Hepatocyte (in vitro differentiated cells): Measurements from ENCODE around the gene RAB22A. TPM values are rescaled to one million over a fixed set of nuclear protein-coding genes. Genes with fewer than 3 reads are reported as not detected.

Source experiments
- DNase-seq: peaks from one replicate; pipeline ENCODE4 v3.0.0-alpha.2; 2016; ENCODE audit warnings: low spot score
- H2AFZ ChIP-seq: fragments of 200-600 bp; sonication (generic); 2 replicates; pipeline ENCODE4 v1.6.0; 2016; ENCODE audit warnings: antibody characterized with exemption, mild to moderate bottlenecking
- H3K27ac ChIP-seq: fragments of 200-600 bp; sonication (generic); 2 replicates; pipeline ENCODE4 v1.5.1; 2016; ENCODE audit warnings: mild to moderate bottlenecking
- H3K27me3 ChIP-seq: fragments of 200-600 bp; sonication (generic); 2 replicates; pipeline ENCODE4 v1.6.1; 2016
- H3K36me3 ChIP-seq: fragments of 200-600 bp; sonication (generic); replicated peaks from 2 replicates; pipeline ENCODE4 v1.5.1; 2016; ENCODE audit warnings: low read depth; ENCODE audit not compliant: insufficient read depth
- H3K4me1 ChIP-seq: fragments of 200-600 bp; sonication (generic); 2 replicates; pipeline ENCODE4 v1.5.1; 2016; ENCODE audit warnings: mild to moderate bottlenecking, moderate library complexity; ENCODE audit not compliant: insufficient read depth
- H3K4me2 ChIP-seq: fragments of 200-600 bp; sonication (generic); 2 replicates; pipeline ENCODE4 v1.6.0; 2016
- H3K4me3 ChIP-seq: fragments of 200-600 bp; sonication (generic); 2 replicates; pipeline ENCODE4 v1.5.1; 2016; ENCODE audit warnings: mild to moderate bottlenecking
- H3K79me2 ChIP-seq: fragments of 200-600 bp; sonication (generic); 2 replicates; pipeline ENCODE4 v1.6.0; 2017; ENCODE audit warnings: mild to moderate bottlenecking
- H3K9me2 ChIP-seq: fragments of 200-600 bp; sonication (generic); replicated peaks from 2 replicates; pipeline ENCODE4 v1.6.0; 2017; ENCODE audit warnings: mild to moderate bottlenecking; ENCODE audit not compliant: insufficient read depth
- H3K9me3 ChIP-seq: fragments of 200-600 bp; sonication (generic); 2 replicates; pipeline ENCODE4 v1.5.1; 2016; ENCODE audit warnings: low read depth, mild to moderate bottlenecking
- H4K20me1 ChIP-seq: fragments of 200-600 bp; sonication (generic); 2 replicates; pipeline ENCODE4 v1.6.0; 2016; ENCODE audit warnings: mild to moderate bottlenecking; ENCODE audit not compliant: insufficient read depth, poor library complexity, severe bottlenecking
- CTCF ChIP-seq: fragments of 200-600 bp; sonication (generic); IDR thresholded peaks from 2 replicates; pipeline ENCODE4 v1.5.1; 2016; ENCODE audit warnings: antibody characterized with exemption, mild to moderate bottlenecking; ENCODE audit not compliant: poor library complexity
- EZH2 ChIP-seq: fragments of 200-600 bp; sonication (generic); IDR thresholded peaks from 2 replicates; pipeline ENCODE4 v1.6.1; 2016; ENCODE audit warnings: antibody characterized with exemption, mild to moderate bottlenecking, borderline replicate concordance
- EZH2phosphoT487 ChIP-seq: fragments of 200-600 bp; sonication (generic); IDR thresholded peaks from one replicate; pipeline ENCODE4 v1.6.1; 2018; ENCODE audit warnings: antibody characterized with exemption, mild to moderate bottlenecking, low read depth, moderate library complexity; ENCODE audit not compliant: unreplicated experiment, severe bottlenecking
- whole genome bisulfite sequencing: methylation state at CpG from one replicate; pipeline ENCODE4 v1.1.6; 2016; ENCODE audit warnings: low lambda C conversion rate; ENCODE audit errors: missing lambda C conversion rate; 5-methylcytosine and 5-hydroxymethylcytosine counted together
- polyA plus RNA-seq: library from polyadenylated mRNA; unstranded; fragments of >200 nt; fragmentation: Nextera tagmentation; extraction: Ambion mirVana; gene quantifications from 2 replicates; pipeline ENCODE4 v1.2.1, GENCODE V29; 2016
- total RNA-seq: library from RNA; depleted of rRNA; stranded (reverse); fragments of >200 nt; gene quantifications from 2 replicates; pipeline ENCODE4 v1.2.3, GENCODE V29; 2014

Gene RAB22A
- total and polyA plus RNA-seq, 2 experiments from 2014 or later = 18.4 to 26.9 TPM

- no peak overlapping the region for H2AFZ ChIP-seq
- H3K36me3 ChIP-seq = no peaks in the 10 kb centered on the region
- H3K9me3 ChIP-seq = no peaks in the 10 kb centered on the region
- no peak for TF ChIP-seq EZH2phosphoT487
- no peak for TF ChIP-seq EZH2
- no peak for TF ChIP-seq CTCF
- no peaks in the 10 kb centered on the region for H3K27me3 ChIP-seq
- no peak for DNase-seq
- no peak overlapping the region for H3K27ac ChIP-seq
- H4K20me1 ChIP-seq = peaks cover 19% of the 10 kb centered on the region
- H3K4me1 ChIP-seq = peaks cover 4% of the 10 kb centered on the region
- H3K9me2 ChIP-seq = no peaks in the 10 kb centered on the region
- 93% methylated on average over 1 of the region's 1 CpG for WGBS
- peaks cover 92% of the 10 kb centered on the region for H3K79me2 ChIP-seq
- no peak overlapping the region for H3K4me3 ChIP-seq
- H3K4me2 ChIP-seq = no peak overlapping the region
Measured at GRCh38 chr20:58330687-58331086, 21.2 kb downstream of the RAB22A start.

- no peak overlapping the region for H3K27ac ChIP-seq
- no peaks in the 10 kb centered on the region for H3K9me3 ChIP-seq
- DNase-seq = no peak
- no peak for TF ChIP-seq EZH2
- no peak for TF ChIP-seq CTCF
- no peak for TF ChIP-seq EZH2phosphoT487
- peaks cover 4% of the 10 kb centered on the region for H3K4me1 ChIP-seq
- H3K36me3 ChIP-seq = no peaks in the 10 kb centered on the region
- H3K27me3 ChIP-seq = no peaks in the 10 kb centered on the region
- H3K79me2 ChIP-seq = peaks cover 92% of the 10 kb centered on the region
- 69% methylated on average over 3 of the region's 3 CpGs for WGBS
- H3K4me3 ChIP-seq = no peak overlapping the region
- H3K9me2 ChIP-seq = no peaks in the 10 kb centered on the region
- no peak overlapping the region for H3K4me2 ChIP-seq
- peaks cover 13% of the 10 kb centered on the region for H4K20me1 ChIP-seq
- H2AFZ ChIP-seq = no peak overlapping the region
Measured at GRCh38 chr20:58331961-58332551, 22.5 kb downstream of the RAB22A start.

- TF ChIP-seq CTCF = no peak
- Histone ChIP-seq H3K4me1 (no peaks in the 10 kb centered on the region), H3K9me2 (no peaks in the 10 kb centered on the region), H3K36me3 (no peaks in the 10 kb centered on the region), H3K9me3 (no peaks in the 10 kb centered on the region), H3K4me2 (no peak overlapping the region), H3K79me2 (peaks cover 80% of the 10 kb centered on the region), H2AFZ (no peak overlapping the region), H4K20me1 (peaks cover 3% of the 10 kb centered on the region), H3K4me3 (no peak overlapping the region), H3K27ac (no peak overlapping the region), H3K27me3 (no peaks in the 10 kb centered on the region)
- no peak for DNase-seq
- WGBS = 97% methylated on average over 6 of the region's 6 CpGs
Measured at GRCh38 chr20:58339741-58340140, 30.2 kb downstream of the RAB22A start.

GRCh38 chr20:58340151-58340550, 30.6 kb downstream of the RAB22A start:
- WGBS = 95% methylated on average over 4 of the region's 4 CpGs
- no peaks in the 10 kb centered on the region for H3K27me3 ChIP-seq
- peaks cover 3% of the 10 kb centered on the region for H4K20me1 ChIP-seq
- H3K79me2 ChIP-seq = peaks cover 76% of the 10 kb centered on the region
- no peaks in the 10 kb centered on the region for H3K4me1 ChIP-seq
- DNase-seq = no peak
- H3K4me2 ChIP-seq = no peak overlapping the region
- H2AFZ ChIP-seq = no peak overlapping the region
- H3K27ac ChIP-seq = no peak overlapping the region
- no peaks in the 10 kb centered on the region for H3K9me2 ChIP-seq
- TF ChIP-seq EZH2 (no peak), CTCF (no peak), EZH2phosphoT487 (no peak)
- no peaks in the 10 kb centered on the region for H3K36me3 ChIP-seq
- H3K9me3 ChIP-seq = no peaks in the 10 kb centered on the region
- no peak overlapping the region for H3K4me3 ChIP-seq
